Tibial artery (tissue), 4 donors: ENCODE results near the gene CR1L.
"Not testable (repeated sequence)": the region's sequence is repeated elsewhere in the genome, so short reads cannot be mapped to it uniquely, and the experiment has no call there.

Experiments used
- DNase-seq, 2 donors: peaks; one replicate each; pipeline ENCODE4 v3.0.0-alpha.2; 2019
- H3K27ac ChIP-seq, 2 donors: fragments of 200-600 bp; sonication (generic) in 1 of 2; 1 replicate in 1 of 2; 2 replicates in 1 of 2; pipeline ENCODE4 v1.5.1; 2018 to 2019; ENCODE audit warnings: mild to moderate bottlenecking in 1 of 2
- H3K27me3 ChIP-seq, 2 donors: fragments of 200-600 bp; sonication (generic) in 1 of 2; one replicate each; pipeline versions ENCODE4 v1.5.1 to v1.6.0; 2016 to 2019
- H3K36me3 ChIP-seq, 3 donors: fragments of 200-600 bp; sonication (generic) in 2 of 3; one replicate each; pipeline ENCODE4 v1.5.1; 2016 to 2019; ENCODE audit warnings: mild to moderate bottlenecking in 2 of 3
- H3K4me1 ChIP-seq, 4 donors: fragments of 200-600 bp; sonication (generic) in 2 of 4; 1 replicate in 3 of 4; 2 replicates in 1 of 4; pipeline ENCODE4 v1.5.1; 2016 to 2019
- H3K4me3 ChIP-seq, 2 donors: fragments of 200-600 bp; sonication (generic) in 1 of 2; 1 replicate in 1 of 2; 2 replicates in 1 of 2; pipeline ENCODE4 v1.5.1; 2018 to 2019; ENCODE audit warnings: mild to moderate bottlenecking in 2 of 2
- H3K9me3 ChIP-seq, 3 donors: fragments of 200-600 bp; sonication (generic) in 1 of 3; one replicate each; pipeline ENCODE4 v1.5.1; 2016 to 2019
- intact Hi-C: fragments of 100-400 bp; cut with DNase I; formaldehyde crosslinking; loops from one replicate; pipeline ENCODE4 v1.15.0; 2023; ENCODE audit warnings: low total_unique reads
- TF ChIP-seq, protein P1 (sequence below), 2 experiments: fragments of 200-600 bp in 1 of 2; fragments of 450-650 bp in 1 of 2; IDR thresholded peaks; one replicate each; pipeline ENCODE4 v1.5.1; 2017 to 2019; ENCODE audit warnings: antibody characterized with exemption in 2 of 2, mild to moderate bottlenecking in 1 of 2, moderate library complexity in 1 of 2

CR1L gene

DNA sequence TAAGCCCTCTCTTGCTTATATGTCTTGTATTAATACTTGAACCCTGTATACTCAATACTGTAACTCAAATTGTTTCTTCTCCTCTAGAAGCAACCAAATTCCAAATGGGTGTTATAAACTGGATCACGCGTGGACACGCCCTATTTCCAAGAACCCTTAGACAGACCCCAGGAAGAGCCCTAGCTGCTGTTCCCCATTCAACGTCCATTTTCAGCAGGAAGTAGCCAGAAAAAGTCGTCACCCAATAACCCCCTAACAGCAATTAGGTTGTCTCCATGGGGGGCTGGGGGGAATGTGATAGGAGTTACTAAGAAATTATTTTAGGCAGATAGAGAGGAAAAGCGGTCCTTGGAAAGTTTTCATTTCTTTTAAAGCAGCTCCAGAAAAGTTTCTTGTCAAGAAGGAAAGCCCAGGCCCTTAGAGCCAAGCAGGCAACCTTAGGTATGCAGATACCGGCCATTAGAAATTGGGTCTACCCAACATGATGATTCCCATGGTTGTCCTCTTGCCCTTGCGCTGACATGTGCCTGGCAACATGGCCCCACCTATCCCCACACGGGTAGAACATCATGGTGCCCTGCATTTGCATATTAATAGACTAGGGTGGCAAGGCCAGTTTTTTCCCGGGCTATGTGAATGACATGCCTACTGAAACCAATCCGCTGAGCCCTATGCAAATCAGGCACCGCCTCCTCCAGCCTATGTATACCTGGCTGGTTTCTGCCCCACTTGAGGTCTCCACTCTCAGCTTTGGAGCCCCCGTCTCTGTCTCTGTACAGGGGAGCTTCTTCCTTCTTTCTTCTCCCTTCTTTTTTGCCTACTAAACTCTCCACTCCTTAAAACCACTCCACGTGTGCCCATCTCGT, 102.9 kb downstream of the CR1L start:
- H3K4me3 ChIP-seq, result no peak overlapping the region
- no peak overlapping the region for H3K27ac ChIP-seq
- no peaks in the 10 kb centered on the region for H3K36me3 ChIP-seq
- H3K9me3 ChIP-seq, result no peaks in the 10 kb centered on the region
- TF ChIP-seq, protein P1, sequence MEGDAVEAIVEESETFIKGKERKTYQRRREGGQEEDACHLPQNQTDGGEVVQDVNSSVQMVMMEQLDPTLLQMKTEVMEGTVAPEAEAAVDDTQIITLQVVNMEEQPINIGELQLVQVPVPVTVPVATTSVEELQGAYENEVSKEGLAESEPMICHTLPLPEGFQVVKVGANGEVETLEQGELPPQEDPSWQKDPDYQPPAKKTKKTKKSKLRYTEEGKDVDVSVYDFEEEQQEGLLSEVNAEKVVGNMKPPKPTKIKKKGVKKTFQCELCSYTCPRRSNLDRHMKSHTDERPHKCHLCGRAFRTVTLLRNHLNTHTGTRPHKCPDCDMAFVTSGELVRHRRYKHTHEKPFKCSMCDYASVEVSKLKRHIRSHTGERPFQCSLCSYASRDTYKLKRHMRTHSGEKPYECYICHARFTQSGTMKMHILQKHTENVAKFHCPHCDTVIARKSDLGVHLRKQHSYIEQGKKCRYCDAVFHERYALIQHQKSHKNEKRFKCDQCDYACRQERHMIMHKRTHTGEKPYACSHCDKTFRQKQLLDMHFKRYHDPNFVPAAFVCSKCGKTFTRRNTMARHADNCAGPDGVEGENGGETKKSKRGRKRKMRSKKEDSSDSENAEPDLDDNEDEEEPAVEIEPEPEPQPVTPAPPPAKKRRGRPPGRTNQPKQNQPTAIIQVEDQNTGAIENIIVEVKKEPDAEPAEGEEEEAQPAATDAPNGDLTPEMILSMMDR (IDR thresholded peaks at IDR 0.05), result no peak
- DNase-seq, result no peak
- peaks cover 0 to 36% (median 10%) of the 10 kb centered on the region in 4 donors for H3K4me1 ChIP-seq
- intact Hi-C loops, result no loop called here
- no peaks in the 10 kb centered on the region for H3K27me3 ChIP-seq

DNA sequence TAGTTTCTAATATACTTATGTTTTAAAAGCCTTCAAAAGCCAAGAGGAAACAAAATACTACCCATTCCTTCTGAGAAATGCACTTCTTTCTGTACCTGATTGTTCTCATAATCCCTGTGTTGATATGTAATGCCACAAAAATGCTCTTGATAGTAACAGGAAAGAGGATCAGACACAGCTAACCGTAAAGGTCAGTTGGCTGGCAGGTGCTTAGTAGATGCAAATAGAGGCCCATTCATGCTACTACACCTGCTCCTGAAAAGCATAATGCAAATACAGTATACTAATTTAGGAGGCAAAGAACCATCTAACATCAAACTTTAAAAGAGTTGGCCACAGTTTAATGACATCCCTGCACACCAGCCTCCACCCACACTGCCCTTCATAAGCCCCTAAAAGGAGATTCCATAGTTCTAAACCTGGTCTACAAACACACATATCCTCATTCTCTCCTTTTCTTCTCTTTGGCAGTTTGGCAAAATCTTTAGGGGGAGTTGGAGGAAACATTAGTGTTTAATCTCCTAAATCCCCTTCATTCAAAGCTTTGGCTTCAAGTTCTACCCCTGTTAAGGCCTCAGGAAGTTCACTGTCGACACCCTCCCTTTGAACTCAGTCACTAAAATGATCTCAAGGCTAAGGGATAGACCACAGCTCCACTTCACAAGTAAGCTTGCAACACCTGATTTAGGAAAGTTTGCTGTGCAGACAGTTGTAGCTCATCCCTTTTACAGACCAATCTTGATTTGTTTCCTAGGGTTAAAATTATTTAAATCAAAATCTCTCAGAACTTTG, 104.0 kb downstream of the CR1L start:
- TF ChIP-seq, protein P1 (IDR thresholded peaks at IDR 0.05), result no peak
- intact Hi-C loops, result no loop called here
- no peak overlapping the region for H3K27ac ChIP-seq

DNA sequence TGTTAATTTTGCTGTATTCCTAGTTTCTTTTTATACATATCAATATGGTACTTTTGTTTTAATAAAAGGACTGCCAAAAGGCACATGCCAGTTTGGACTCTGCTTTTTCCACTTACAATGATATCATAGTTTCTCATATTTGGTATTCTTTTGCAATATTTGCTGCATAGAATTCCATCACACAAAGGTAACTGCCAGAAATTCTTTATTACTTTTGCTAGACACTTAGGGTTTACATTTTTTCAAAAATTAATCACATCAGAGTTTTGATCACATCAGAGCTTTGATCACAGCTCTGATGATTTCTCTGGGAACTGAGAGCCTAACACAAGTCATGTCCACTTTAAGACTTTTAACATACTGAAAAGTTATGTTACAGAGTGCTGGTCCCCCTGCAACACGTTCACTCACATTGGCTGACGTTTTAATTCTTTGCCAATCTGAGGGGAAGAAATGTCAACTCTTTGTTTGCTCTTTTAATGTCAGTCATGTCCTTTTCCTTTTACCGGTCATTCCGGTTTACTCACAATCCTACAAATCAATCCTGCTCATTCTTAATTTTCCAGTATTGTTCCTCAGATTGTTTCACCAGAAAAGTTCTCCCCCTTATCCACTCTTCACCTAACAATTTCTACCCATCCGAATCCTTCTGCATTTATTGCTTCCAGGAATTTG, 105.8 kb downstream of the CR1L start:
- Histone ChIP-seq H3K4me1 (peaks cover 0 to 56% (median 35%) of the 10 kb centered on the region in 4 donors), H3K27ac (peak overlapping the region; percentile 90 to 92), H3K4me3 (peak overlapping the region; percentile 83 to 88), H3K27me3 (no peaks in the 10 kb centered on the region), H3K9me3 (no peaks in the 10 kb centered on the region), H3K36me3 (no peaks in the 10 kb centered on the region)
- no peak for DNase-seq
- TF ChIP-seq, protein P1 (IDR thresholded peaks at IDR 0.05), result no peak
- intact Hi-C loops, result loop anchor here (5.0 kb wide), 1 partner anchor 62 kb away; no protein-coding TSS in a partner anchor

More for the DNA sequence above, 104.0 kb downstream of the CR1L start:
- Histone ChIP-seq H3K36me3 (no peaks in the 10 kb centered on the region), H3K27me3 (no peaks in the 10 kb centered on the region), H3K4me1 (peaks cover 0 to 47% (median 21%) of the 10 kb centered on the region in 4 donors), H3K9me3 (no peaks in the 10 kb centered on the region), H3K4me3 (no peak overlapping the region)
- DNase-seq, result no peak

DNA sequence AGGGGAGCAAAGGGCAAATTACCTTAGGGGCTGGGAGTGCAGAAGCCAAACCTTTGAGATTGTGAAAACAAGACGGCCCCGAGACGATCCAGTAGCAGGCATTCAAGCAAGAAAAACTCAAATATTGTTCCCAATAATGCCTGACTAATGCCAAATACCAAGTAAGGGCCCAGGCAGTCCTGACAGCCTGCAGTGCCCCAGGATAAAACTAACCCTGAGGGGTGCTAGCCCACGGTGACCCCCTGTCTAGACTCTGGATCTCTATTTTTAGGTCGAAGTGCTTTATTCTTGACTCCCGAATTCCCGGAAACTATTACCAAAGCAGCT, 106.5 kb downstream of the CR1L start:
- intact Hi-C loops, result loop anchor here (5.0 kb wide), 1 partner anchor 61 kb away; no protein-coding TSS in a partner anchor
- H3K27me3 ChIP-seq, H3K36me3 ChIP-seq, DNase-seq, H3K9me3 ChIP-seq: not testable (repeated sequence)
- peak overlapping the region; percentile 90 to 92 for H3K27ac ChIP-seq
- H3K4me1 ChIP-seq, result peaks cover 0 to 55% (median 37%) of the 10 kb centered on the region in 4 donors
- H3K4me3 ChIP-seq, result peak overlapping the region; percentile 83 to 88

DNA sequence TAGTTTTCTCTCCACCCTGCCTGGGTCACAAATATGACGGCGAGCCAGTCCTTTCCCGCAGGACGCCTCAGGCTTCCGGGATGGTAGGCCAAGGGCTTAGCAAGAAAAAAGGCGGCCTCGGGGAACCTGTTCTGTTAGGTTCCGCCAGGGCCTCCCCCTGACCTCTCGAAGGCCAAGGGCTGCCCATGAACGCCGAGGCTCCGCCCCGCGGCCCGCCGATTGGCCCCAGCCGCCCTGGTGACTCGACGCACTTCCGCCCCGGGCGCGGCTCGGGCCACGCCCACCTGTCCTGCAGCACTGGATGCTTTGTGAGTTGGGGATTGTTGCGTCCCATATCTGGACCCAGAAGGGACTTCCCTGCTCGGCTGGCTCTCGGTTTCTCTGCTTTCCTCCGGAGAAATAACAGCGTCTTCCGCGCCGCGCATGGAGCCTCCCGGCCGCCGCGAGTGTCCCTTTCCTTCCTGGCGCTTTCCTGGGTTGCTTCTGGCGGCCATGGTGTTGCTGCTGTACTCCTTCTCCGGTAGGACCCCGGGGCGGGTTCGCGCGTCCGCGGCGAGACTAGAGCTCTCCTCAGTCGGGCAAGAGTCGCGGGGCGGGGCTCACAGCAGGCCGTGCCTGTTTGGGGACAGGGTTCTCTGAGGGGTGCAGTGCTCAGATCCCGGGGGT, 107.0 kb downstream of the CR1L start, which contains the start of gene CD46:
Gene CD46, plus strand, starts transcription at position 265 of the 666 bp plus-strand sequence. Its CDS starts 159 bp downstream, at position 424.
- H3K4me3 ChIP-seq, result peak within 1 kb of the TSS; percentile 83 to 88
- no peaks in the 10 kb centered on the region for H3K27me3 ChIP-seq
- DNase-seq, result peak; percentile 97 to 98
- H3K4me1 ChIP-seq, result peaks cover 0 to 52% (median 37%) of the 10 kb centered on the region in 4 donors
- TF ChIP-seq, protein P1 (IDR thresholded peaks at IDR 0.05), result peak in 1 of 2 experiments; percentile 26
- H3K36me3 ChIP-seq, result no peaks in the 10 kb centered on the region
- H3K27ac ChIP-seq, result peak within 1 kb of the TSS; percentile 90 to 92
- H3K9me3 ChIP-seq, result no peaks in the 10 kb centered on the region
- intact Hi-C loops, result loop anchor here (5.0 kb wide), 1 partner anchor 60 kb away; no protein-coding TSS in a partner anchor
